HEK293 (cell line): Measurements from ENCODE around the gene CCDC32.

Source experiments
- CTCF ChIA-PET: fragments of 350-600 bp; formaldehyde crosslinking; extraction: SDS; loops from one replicate; lab custom pipeline; 2021; ENCODE audit warnings: antibody characterized with exemption; lab: Yijun Ruan, JAX
- POLR2A ChIA-PET: fragments of 300-600 bp; formaldehyde crosslinking; extraction: SDS; loops from one replicate; lab custom pipeline; 2020; ENCODE audit warnings: antibody characterized with exemption, inconsistent platforms; lab: Yijun Ruan, JAX
- H3K27ac ChIP-seq: fragments of 200-500 bp; sonication (Bioruptor generic); 2 replicates; pipeline ENCODE4 v1.5.1; 2014; ENCODE audit warnings: low read depth, low read length, control low read depth, inconsistent platforms; ENCODE audit errors: extremely low read depth
- H3K36me3 ChIP-seq, 2 experiments: fragments of 200-500 bp in 1 of 2; sonication (Bioruptor generic) in 1 of 2; 1 replicate in 1 of 2; 2 replicates in 1 of 2; pipeline ENCODE4 v1.5.1; 2014 to 2017; ENCODE audit warnings: inconsistent platforms in 2 of 2, low read length in 2 of 2; ENCODE audit not compliant: control insufficient read depth in 2 of 2, insufficient read depth in 1 of 2
- H3K4me1 ChIP-seq: fragments of 200-500 bp; sonication (Bioruptor generic); 2 replicates; pipeline ENCODE4 v1.5.1; 2014; ENCODE audit warnings: mild to moderate bottlenecking, low read length, inconsistent platforms; ENCODE audit not compliant: control insufficient read depth, insufficient read depth
- H3K4me3 ChIP-seq: 2 replicates; pipeline ENCODE4 v1.5.1; 2011; ENCODE audit warnings: low read depth, mild to moderate bottlenecking, control low read depth, low read length, moderate library complexity
- H3K9me3 ChIP-seq: fragments of 200-500 bp; sonication (Bioruptor generic); 2 replicates; pipeline ENCODE4 v1.5.1; 2014; ENCODE audit warnings: low read depth, low read length, inconsistent platforms; ENCODE audit not compliant: control insufficient read depth, insufficient read depth
- PRDM1 ChIP-seq: fragments of 450-650 bp; formaldehyde crosslinking; IDR thresholded peaks from 2 replicates; pipeline ENCODE4; 2016; ENCODE audit warnings: missing biosample characterization, missing genetic modification characterization
- ZBTB48 ChIP-seq: fragments of 450-650 bp; formaldehyde crosslinking; IDR thresholded peaks from 2 replicates; pipeline ENCODE4 v1.5.1; 2016; ENCODE audit warnings: missing biosample characterization, missing genetic modification characterization
- ZNF16 ChIP-seq: fragments of 450-650 bp; formaldehyde crosslinking; IDR thresholded peaks from 2 replicates; pipeline ENCODE4 v1.5.1; 2016; ENCODE audit warnings: low read depth, missing biosample characterization, missing genetic modification characterization
- ZNF239 ChIP-seq: fragments of 450-650 bp; formaldehyde crosslinking; IDR thresholded peaks from 2 replicates; pipeline ENCODE4 v1.5.1; 2016; ENCODE audit warnings: missing biosample characterization, missing genetic modification characterization
- ZNF324 ChIP-seq: fragments of 450-650 bp; formaldehyde crosslinking; IDR thresholded peaks from 2 replicates; pipeline ENCODE4 v1.5.1; 2016; ENCODE audit warnings: missing biosample characterization, missing genetic modification characterization
- ZNF335 ChIP-seq: fragments of 450-650 bp; formaldehyde crosslinking; conservative IDR thresholded peaks from 2 replicates; pipeline ENCODE4 v1.5.1; 2016; ENCODE audit warnings: missing biosample characterization, missing genetic modification characterization
- ZNF354C ChIP-seq: fragments of 450-650 bp; formaldehyde crosslinking; IDR thresholded peaks from 2 replicates; pipeline ENCODE4 v1.5.1; 2016; ENCODE audit warnings: missing biosample characterization, missing genetic modification characterization, low read depth, borderline replicate concordance
- ZNF48 ChIP-seq: fragments of 450-650 bp; formaldehyde crosslinking; IDR thresholded peaks from 2 replicates; pipeline ENCODE4 v1.5.1; 2016; ENCODE audit warnings: missing biosample characterization, missing genetic modification characterization
- ZNF521 ChIP-seq: fragments of 450-650 bp; formaldehyde crosslinking; IDR thresholded peaks from 2 replicates; pipeline ENCODE4 v1.5.1; 2017; ENCODE audit warnings: missing biosample characterization, mild to moderate bottlenecking, missing genetic modification characterization
- ZNF529 ChIP-seq: fragments of 450-650 bp; formaldehyde crosslinking; IDR thresholded peaks from 2 replicates; pipeline ENCODE4 v1.5.1; 2017; ENCODE audit warnings: missing genetic modification characterization, missing biosample characterization; ENCODE audit not compliant: insufficient replicate concordance
- ZNF707 ChIP-seq: fragments of 450-650 bp; formaldehyde crosslinking; IDR thresholded peaks from 2 replicates; pipeline ENCODE4 v1.5.1; 2016; ENCODE audit warnings: missing biosample characterization, missing genetic modification characterization
- ZNF76 ChIP-seq: fragments of 450-650 bp; formaldehyde crosslinking; IDR thresholded peaks from 2 replicates; pipeline ENCODE4; 2016; ENCODE audit warnings: low read depth, missing biosample characterization, missing genetic modification characterization, borderline replicate concordance
- ZNF785 ChIP-seq: fragments of 450-650 bp; formaldehyde crosslinking; IDR thresholded peaks from 2 replicates; pipeline ENCODE4 v1.5.1; 2016; ENCODE audit warnings: missing biosample characterization, missing genetic modification characterization
- TF ChIP-seq, protein P1 (sequence below): fragments of 450-650 bp; formaldehyde crosslinking; IDR thresholded peaks from 2 replicates; pipeline ENCODE4 v1.5.1; 2016; ENCODE audit warnings: missing biosample characterization, missing genetic modification characterization, borderline replicate concordance
- TF ChIP-seq, protein P2 (sequence below): fragments of 450-650 bp; formaldehyde crosslinking; IDR thresholded peaks from 2 replicates; pipeline ENCODE4 v1.5.1; 2017; ENCODE audit warnings: missing biosample characterization, missing genetic modification characterization
- TF ChIP-seq, protein P3 (sequence below): fragments of 450-650 bp; formaldehyde crosslinking; IDR thresholded peaks from 2 replicates; pipeline ENCODE4 v1.5.1; 2016; ENCODE audit warnings: missing biosample characterization, missing genetic modification characterization

The CCDC32 gene

DNA sequence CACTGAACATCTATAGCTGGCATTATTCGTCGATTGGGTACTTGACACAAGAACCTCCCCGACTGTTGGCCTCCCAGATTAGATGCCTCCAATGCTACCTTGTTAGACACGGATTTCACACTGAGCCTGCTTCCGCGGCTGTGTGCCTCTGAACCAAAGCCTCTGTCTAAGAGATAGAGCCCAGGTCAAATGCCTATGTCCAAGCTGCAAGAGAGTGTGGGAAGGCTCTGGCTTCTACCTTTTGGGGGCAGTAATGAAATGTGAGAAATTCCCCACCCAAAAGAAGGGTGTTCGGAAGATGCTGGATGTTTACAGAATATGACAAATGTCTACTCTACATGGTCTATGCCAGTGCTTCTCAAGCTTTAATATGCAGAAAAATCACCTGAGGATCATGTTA lies 2.3 kb upstream of the CCDC32 start:
- Histone ChIP-seq H3K4me1 (peaks cover 8% of the 10 kb centered on the region; the same call in 1 of the 2 replicates), H3K27ac (no peak overlapping the region), H3K9me3 (no peaks in the 10 kb centered on the region), H3K4me3 (no peak overlapping the region), H3K36me3 (peaks cover 0 to 13% of the 10 kb centered on the region in 2 experiments; a peak in 1 of 3 replicates)
- ChIA-PET POLR2A (no interaction called here), CTCF (interaction anchor here (0.8 kb wide), 1 partner anchor 47 kb away, joined by 3 read pairs; no protein-coding TSS in a partner anchor)
- TF ChIP-seq ZNF324 (tag by site-specific recombination) (no peak), ZNF529 (no peak), ZNF335 (tag by site-specific recombination) (no peak), ZNF16 (tag by site-specific recombination) (no peak), ZNF354C (no peak), ZNF521 (tag by site-specific recombination) (no peak)
- TF ChIP-seq, protein P1, sequence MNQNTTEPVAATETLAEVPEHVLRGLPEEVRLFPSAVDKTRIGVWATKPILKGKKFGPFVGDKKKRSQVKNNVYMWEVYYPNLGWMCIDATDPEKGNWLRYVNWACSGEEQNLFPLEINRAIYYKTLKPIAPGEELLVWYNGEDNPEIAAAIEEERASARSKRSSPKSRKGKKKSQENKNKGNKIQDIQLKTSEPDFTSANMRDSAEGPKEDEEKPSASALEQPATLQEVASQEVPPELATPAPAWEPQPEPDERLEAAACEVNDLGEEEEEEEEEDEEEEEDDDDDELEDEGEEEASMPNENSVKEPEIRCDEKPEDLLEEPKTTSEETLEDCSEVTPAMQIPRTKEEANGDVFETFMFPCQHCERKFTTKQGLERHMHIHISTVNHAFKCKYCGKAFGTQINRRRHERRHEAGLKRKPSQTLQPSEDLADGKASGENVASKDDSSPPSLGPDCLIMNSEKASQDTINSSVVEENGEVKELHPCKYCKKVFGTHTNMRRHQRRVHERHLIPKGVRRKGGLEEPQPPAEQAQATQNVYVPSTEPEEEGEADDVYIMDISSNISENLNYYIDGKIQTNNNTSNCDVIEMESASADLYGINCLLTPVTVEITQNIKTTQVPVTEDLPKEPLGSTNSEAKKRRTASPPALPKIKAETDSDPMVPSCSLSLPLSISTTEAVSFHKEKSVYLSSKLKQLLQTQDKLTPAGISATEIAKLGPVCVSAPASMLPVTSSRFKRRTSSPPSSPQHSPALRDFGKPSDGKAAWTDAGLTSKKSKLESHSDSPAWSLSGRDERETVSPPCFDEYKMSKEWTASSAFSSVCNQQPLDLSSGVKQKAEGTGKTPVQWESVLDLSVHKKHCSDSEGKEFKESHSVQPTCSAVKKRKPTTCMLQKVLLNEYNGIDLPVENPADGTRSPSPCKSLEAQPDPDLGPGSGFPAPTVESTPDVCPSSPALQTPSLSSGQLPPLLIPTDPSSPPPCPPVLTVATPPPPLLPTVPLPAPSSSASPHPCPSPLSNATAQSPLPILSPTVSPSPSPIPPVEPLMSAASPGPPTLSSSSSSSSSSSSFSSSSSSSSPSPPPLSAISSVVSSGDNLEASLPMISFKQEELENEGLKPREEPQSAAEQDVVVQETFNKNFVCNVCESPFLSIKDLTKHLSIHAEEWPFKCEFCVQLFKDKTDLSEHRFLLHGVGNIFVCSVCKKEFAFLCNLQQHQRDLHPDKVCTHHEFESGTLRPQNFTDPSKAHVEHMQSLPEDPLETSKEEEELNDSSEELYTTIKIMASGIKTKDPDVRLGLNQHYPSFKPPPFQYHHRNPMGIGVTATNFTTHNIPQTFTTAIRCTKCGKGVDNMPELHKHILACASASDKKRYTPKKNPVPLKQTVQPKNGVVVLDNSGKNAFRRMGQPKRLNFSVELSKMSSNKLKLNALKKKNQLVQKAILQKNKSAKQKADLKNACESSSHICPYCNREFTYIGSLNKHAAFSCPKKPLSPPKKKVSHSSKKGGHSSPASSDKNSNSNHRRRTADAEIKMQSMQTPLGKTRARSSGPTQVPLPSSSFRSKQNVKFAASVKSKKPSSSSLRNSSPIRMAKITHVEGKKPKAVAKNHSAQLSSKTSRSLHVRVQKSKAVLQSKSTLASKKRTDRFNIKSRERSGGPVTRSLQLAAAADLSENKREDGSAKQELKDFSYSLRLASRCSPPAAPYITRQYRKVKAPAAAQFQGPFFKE (tag by site-specific recombination): no peak
- TF ChIP-seq, protein P2, sequence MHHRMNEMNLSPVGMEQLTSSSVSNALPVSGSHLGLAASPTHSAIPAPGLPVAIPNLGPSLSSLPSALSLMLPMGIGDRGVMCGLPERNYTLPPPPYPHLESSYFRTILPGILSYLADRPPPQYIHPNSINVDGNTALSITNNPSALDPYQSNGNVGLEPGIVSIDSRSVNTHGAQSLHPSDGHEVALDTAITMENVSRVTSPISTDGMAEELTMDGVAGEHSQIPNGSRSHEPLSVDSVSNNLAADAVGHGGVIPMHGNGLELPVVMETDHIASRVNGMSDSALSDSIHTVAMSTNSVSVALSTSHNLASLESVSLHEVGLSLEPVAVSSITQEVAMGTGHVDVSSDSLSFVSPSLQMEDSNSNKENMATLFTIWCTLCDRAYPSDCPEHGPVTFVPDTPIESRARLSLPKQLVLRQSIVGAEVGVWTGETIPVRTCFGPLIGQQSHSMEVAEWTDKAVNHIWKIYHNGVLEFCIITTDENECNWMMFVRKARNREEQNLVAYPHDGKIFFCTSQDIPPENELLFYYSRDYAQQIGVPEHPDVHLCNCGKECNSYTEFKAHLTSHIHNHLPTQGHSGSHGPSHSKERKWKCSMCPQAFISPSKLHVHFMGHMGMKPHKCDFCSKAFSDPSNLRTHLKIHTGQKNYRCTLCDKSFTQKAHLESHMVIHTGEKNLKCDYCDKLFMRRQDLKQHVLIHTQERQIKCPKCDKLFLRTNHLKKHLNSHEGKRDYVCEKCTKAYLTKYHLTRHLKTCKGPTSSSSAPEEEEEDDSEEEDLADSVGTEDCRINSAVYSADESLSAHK: no peak

DNA sequence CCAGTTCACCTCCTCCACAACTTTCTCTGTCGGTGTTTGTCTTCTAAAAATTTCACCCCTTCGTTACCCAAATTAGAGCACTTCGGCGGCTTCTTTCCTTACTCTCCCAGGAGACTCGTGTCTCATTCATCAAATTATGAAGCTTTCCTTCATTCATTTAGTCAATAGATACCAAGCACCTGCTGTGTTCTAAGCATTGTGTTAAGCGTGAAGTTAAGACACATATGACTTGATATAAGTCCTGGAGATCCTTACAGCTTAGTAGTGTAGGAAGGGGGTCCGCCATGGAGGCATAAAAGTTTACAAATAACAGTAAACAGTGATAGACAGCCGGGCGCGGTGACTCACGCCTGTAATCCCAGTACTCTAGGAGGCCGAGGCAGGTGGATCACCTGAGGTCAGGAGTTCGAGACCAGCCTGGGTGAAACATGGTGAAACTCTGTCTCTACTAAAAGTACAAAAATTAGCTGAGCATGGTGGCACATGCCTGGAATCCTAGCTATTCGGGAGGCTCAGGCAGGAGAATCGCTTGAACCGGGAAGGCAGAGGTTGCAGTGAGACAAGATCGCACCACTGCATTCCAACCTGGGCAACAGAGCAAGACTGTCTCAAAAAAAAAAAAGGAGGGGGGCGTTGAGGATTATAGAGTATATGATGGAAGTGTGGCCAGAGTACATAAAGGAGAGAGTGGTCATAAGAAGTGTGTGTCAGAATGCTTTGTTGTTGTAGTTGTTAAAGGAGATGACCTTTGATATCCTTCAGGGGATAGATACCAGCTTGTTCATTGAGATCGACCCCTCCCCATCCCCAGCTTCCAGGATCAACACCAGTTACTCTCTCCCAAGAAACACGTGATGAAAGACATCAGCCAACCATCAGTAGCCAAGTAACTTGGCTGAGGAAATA lies 744 bp upstream of the CCDC32 start:
- no peak for TF ChIP-seq ZNF76 (tag by site-specific recombination)
- TF ChIP-seq ZBTB48: 0 out of 2 replicates have a peak, but pooled peaks have one; percentile 7
- TF ChIP-seq, protein P3, sequence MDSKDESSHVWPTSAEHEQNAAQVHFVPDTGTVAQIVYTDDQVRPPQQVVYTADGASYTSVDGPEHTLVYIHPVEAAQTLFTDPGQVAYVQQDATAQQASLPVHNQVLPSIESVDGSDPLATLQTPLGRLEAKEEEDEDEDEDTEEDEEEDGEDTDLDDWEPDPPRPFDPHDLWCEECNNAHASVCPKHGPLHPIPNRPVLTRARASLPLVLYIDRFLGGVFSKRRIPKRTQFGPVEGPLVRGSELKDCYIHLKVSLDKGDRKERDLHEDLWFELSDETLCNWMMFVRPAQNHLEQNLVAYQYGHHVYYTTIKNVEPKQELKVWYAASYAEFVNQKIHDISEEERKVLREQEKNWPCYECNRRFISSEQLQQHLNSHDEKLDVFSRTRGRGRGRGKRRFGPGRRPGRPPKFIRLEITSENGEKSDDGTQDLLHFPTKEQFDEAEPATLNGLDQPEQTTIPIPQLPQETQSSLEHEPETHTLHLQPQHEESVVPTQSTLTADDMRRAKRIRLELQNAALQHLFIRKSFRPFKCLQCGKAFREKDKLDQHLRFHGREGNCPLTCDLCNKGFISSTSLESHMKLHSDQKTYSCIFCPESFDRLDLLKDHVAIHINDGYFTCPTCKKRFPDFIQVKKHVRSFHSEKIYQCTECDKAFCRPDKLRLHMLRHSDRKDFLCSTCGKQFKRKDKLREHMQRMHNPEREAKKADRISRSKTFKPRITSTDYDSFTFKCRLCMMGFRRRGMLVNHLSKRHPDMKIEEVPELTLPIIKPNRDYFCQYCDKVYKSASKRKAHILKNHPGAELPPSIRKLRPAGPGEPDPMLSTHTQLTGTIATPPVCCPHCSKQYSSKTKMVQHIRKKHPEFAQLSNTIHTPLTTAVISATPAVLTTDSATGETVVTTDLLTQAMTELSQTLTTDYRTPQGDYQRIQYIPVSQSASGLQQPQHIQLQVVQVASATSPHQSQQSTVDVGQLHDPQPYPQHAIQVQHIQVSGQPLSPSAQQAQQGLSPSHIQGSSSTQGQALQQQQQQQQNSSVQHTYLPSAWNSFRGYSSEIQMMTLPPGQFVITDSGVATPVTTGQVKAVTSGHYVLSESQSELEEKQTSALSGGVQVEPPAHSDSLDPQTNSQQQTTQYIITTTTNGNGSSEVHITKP: peak; percentile 91
- TF ChIP-seq ZNF48: no peak
- no peak for TF ChIP-seq ZNF707
- no peak for TF ChIP-seq ZNF239 (tag by site-specific recombination)
- TF ChIP-seq PRDM1 (tag by site-specific recombination): peak; percentile 71
- TF ChIP-seq ZNF785: no peak

More for the DNA sequence above, 744 bp upstream of the CCDC32 start:
- Histone ChIP-seq H3K4me1 (peaks cover 8% of the 10 kb centered on the region; the same call in 1 of the 2 replicates), H3K36me3 (peaks cover 0 to 13% of the 10 kb centered on the region in 2 experiments; a peak in 1 of 3 replicates), H3K9me3 (no peaks in the 10 kb centered on the region), H3K27ac (no peak overlapping the region), H3K4me3 (no peak overlapping the region)
- ChIA-PET CTCF (interaction anchor here (0.6 to 1.5 kb wide), 3 partner anchors 10 to 59 kb away, joined by 3 to 6 read pairs (median 5); no protein-coding TSS in a partner anchor), POLR2A (interaction anchor here (0.6 to 1.4 kb wide), 7 partner anchors 21 to 129 kb away, joined by 3 to 9 read pairs (median 3); partner anchors contain the start of gene RAD51)
